B cell (primary cell): ENCODE data around the gene TMEM52. TPM values are rescaled to one million over a fixed set of nuclear protein-coding genes. Genes with fewer than 3 reads are reported as not detected.

Experiments
- ATAC-seq: fragments of 200-7000 bp; cut with Tn5 transposase; one replicate; pipeline ENCODE4 v1.10.0; 2021; ENCODE audit warnings: low read depth, mild to moderate bottlenecking, moderate number of reproducible peaks, moderate library complexity
- CTCF ChIA-PET: fragments of 350-600 bp; sonication (Branson Sonifier 250); formaldehyde crosslinking; loops from one replicate; lab custom pipeline; 2021; ENCODE audit warnings: antibody characterized with exemption, inconsistent platforms; lab: Charles Lee
- POLR2A ChIA-PET: fragments of 350-600 bp; sonication (Branson Sonifier 250); formaldehyde crosslinking; loops from one replicate; lab custom pipeline; 2021; ENCODE audit warnings: antibody characterized with exemption; lab: Charles Lee
- DNase-seq: peaks from one replicate; pipeline ENCODE4 v3.0.0; 2013
- H2AFZ ChIP-seq: 2 replicates; pipeline ENCODE4 v1.6.1; 2012; ENCODE audit warnings: mild to moderate bottlenecking, low read depth, low read length; ENCODE audit not compliant: insufficient read depth, poor library complexity, severe bottlenecking
- H3K27ac ChIP-seq, 2 donors: 1 replicate in 1 of 2; 2 replicates in 1 of 2; pipeline ENCODE4 v1.5.1; 2012 to 2013; ENCODE audit warnings: low read length in 2 of 2, mild to moderate bottlenecking in 2 of 2, moderate library complexity in 1 of 2
- H3K27me3 ChIP-seq, 4 experiments: fragments of 200-600 bp in 1 of 4; sonication (generic) in 1 of 4; replicated peaks in 1 of 4; 1 replicate in 2 of 4; 2 replicates in 2 of 4; pipeline versions ENCODE4 v1.6.1 to v1.7.0; 2013 to 2016; ENCODE audit warnings: low read length in 3 of 4, mild to moderate bottlenecking in 2 of 4, mixed read lengths in 1 of 4, moderate library complexity in 1 of 4; ENCODE audit not compliant: insufficient read depth in 4 of 4, control insufficient read depth in 3 of 4; ENCODE audit errors: control extremely low read depth in 1 of 4
- H3K36me3 ChIP-seq, 2 experiments: replicated peaks in 1 of 2; 1 replicate in 1 of 2; 2 replicates in 1 of 2; pipeline versions ENCODE4 v1.6.1 to v1.7.1; 2013; ENCODE audit warnings: low read length in 1 of 2; ENCODE audit not compliant: insufficient read depth in 2 of 2, control insufficient read depth in 1 of 2; ENCODE audit errors: control extremely low read depth in 1 of 2, extremely low read depth in 1 of 2
- H3K4me1 ChIP-seq, 2 donors: fragments of 200-600 bp in 1 of 2; sonication (generic) in 1 of 2; 1 replicate in 1 of 2; 2 replicates in 1 of 2; pipeline versions ENCODE4 v1.5.1 to v1.6.1; 2013 to 2017; ENCODE audit warnings: low read length in 2 of 2; ENCODE audit not compliant: control insufficient read depth in 2 of 2, insufficient read depth in 2 of 2
- H3K4me2 ChIP-seq: replicated peaks from 2 replicates; pipeline ENCODE3; 2012; ENCODE audit warnings: mild to moderate bottlenecking, low read depth, low read length; ENCODE audit not compliant: poor library complexity, severe bottlenecking
- H3K4me3 ChIP-seq, 5 experiments: fragments of 200-600 bp in 1 of 5; sonication (generic) in 1 of 5; 1 replicate in 3 of 5; 2 replicates in 2 of 5; pipeline versions ENCODE4 v1.5.1 to v1.7.0; 2011 to 2016; ENCODE audit warnings: low read length in 4 of 5, mild to moderate bottlenecking in 4 of 5, low read depth in 2 of 5, control low read depth in 1 of 5, moderate library complexity in 1 of 5; ENCODE audit not compliant: insufficient read depth in 1 of 5; ENCODE audit errors: control extremely low read depth in 1 of 5, extremely low read depth in 1 of 5
- H3K79me2 ChIP-seq: fragments of 200-600 bp; sonication (generic); one replicate; pipeline ENCODE4 v1.6.0; 2016; ENCODE audit warnings: low read length; ENCODE audit not compliant: control insufficient read depth, insufficient read depth
- H3K9ac ChIP-seq: fragments of 200-600 bp; sonication (generic); 2 replicates; pipeline ENCODE4 v1.6.1; 2017; ENCODE audit warnings: mild to moderate bottlenecking, low read length, moderate library complexity
- H3K9me3 ChIP-seq, 3 donors: one replicate each; pipeline versions ENCODE4 v1.6.1 to v1.7.1; 2013; ENCODE audit warnings: low read length in 2 of 3; ENCODE audit not compliant: control insufficient read depth in 2 of 3, insufficient read depth in 1 of 3; ENCODE audit errors: control extremely low read depth in 1 of 3
- H4K20me1 ChIP-seq: 2 replicates; pipeline ENCODE4 v1.6.0; 2012; ENCODE audit warnings: mild to moderate bottlenecking, low read length; ENCODE audit not compliant: insufficient read depth, control insufficient read depth, poor library complexity, severe bottlenecking
- H3K27ac Mint-ChIP-seq: one replicate; pipeline ENCODE4 v1.8.0; 2021; ENCODE audit warnings: mixed read lengths
- H3K27me3 Mint-ChIP-seq: one replicate; pipeline ENCODE4 v1.8.0; 2021; ENCODE audit warnings: mixed read lengths
- H3K4me1 Mint-ChIP-seq: one replicate; pipeline ENCODE4 v1.8.0; 2021; ENCODE audit warnings: mixed read lengths
- H3K4me3 Mint-ChIP-seq: one replicate; pipeline ENCODE4 v1.8.0; 2021; ENCODE audit warnings: mixed read lengths
- H3K9me3 Mint-ChIP-seq: one replicate; pipeline ENCODE4 v1.8.0; 2022; ENCODE audit warnings: mixed read lengths; ENCODE audit not compliant: insufficient read depth
- EZH2 ChIP-seq: IDR thresholded peaks from 2 replicates; pipeline ENCODE4 v1.6.1; 2012; ENCODE audit warnings: borderline replicate concordance, low read depth, mild to moderate bottlenecking, moderate library complexity, low read length; ENCODE audit not compliant: insufficient read depth, poor library complexity, severe bottlenecking
- WGBS: methylation state at CpG from one replicate; pipeline ENCODE4 v1.1.5; 2013; ENCODE audit warnings: missing lambda C conversion rate; ENCODE audit not compliant: insufficient coverage; 5-methylcytosine and 5-hydroxymethylcytosine counted together
- intact Hi-C: fragments of 100-400 bp; cut with micrococcal nuclease; formaldehyde crosslinking; loops from one replicate; pipeline ENCODE4 v1.10.0; 2022
- polyA plus RNA-seq: library from polyadenylated mRNA; depleted of rRNA; stranded (reverse); fragments of >200 nt; gene quantifications from 2 replicates; pipeline ENCODE4 v1.2.3, GENCODE V29; 2012
- total RNA-seq, 2 donors: library from RNA; stranded (reverse); fragments of 120-200 nt in 1 of 2; gene quantifications; 1 replicate in 1 of 2; 2 replicates in 1 of 2; pipeline versions ENCODE4 v1.2.3 to v1.2.4, GENCODE V29; 2013 to 2022
- TF ChIP-seq, protein P1 (sequence below): fragments of 200-600 bp; IDR thresholded peaks from one replicate; pipeline ENCODE4 v1.8.0; 2022; ENCODE audit warnings: antibody characterized with exemption, mild to moderate bottlenecking

Gene TMEM52
- total and polyA plus RNA-seq, 2 donors (not counting 1 experiment from before 2014, with no cell fraction given): 0.69 to 1.00 TPM

- Mint-ChIP-seq H3K4me3 (no peak overlapping the region), H3K9me3 (no peaks in the 10 kb centered on the region), H3K27me3 (no peaks in the 10 kb centered on the region), H3K4me1 (peaks cover 41% of the 10 kb centered on the region), H3K27ac (no peak overlapping the region)
- Histone ChIP-seq H3K27me3 (no peaks in the 10 kb centered on the region), H3K4me3 (no peak overlapping the region), H2AFZ (no peak overlapping the region), H3K79me2 (peaks cover 19% of the 10 kb centered on the region), H3K36me3 (no peaks in the 10 kb centered on the region), H3K9me3 (no peaks in the 10 kb centered on the region), H3K4me1 (peaks cover 31 to 59% of the 10 kb centered on the region in 2 donors), H3K9ac (no peak overlapping the region), H3K4me2 (no peak overlapping the region), H4K20me1 (peaks cover 12% of the 10 kb centered on the region), H3K27ac (no peak overlapping the region)
- DNase-seq (no peak), ATAC-seq (no peak)
- POLR2A ChIA-PET: no interaction called here
- CTCF ChIA-PET: interaction anchor here (7.1 kb wide), 1 partner anchor 13 kb away, joined by 67 read pairs; no protein-coding TSS in a partner anchor
- 100% methylated on average over 2 of the region's 2 CpGs for WGBS
- intact Hi-C loops: no loop called here
- TF ChIP-seq, protein P1, sequence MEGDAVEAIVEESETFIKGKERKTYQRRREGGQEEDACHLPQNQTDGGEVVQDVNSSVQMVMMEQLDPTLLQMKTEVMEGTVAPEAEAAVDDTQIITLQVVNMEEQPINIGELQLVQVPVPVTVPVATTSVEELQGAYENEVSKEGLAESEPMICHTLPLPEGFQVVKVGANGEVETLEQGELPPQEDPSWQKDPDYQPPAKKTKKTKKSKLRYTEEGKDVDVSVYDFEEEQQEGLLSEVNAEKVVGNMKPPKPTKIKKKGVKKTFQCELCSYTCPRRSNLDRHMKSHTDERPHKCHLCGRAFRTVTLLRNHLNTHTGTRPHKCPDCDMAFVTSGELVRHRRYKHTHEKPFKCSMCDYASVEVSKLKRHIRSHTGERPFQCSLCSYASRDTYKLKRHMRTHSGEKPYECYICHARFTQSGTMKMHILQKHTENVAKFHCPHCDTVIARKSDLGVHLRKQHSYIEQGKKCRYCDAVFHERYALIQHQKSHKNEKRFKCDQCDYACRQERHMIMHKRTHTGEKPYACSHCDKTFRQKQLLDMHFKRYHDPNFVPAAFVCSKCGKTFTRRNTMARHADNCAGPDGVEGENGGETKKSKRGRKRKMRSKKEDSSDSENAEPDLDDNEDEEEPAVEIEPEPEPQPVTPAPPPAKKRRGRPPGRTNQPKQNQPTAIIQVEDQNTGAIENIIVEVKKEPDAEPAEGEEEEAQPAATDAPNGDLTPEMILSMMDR: no peak
- TF ChIP-seq EZH2: no peak
Measured at GRCh38 chr1:1893997-1894353, 25.1 kb downstream of the TMEM52 start.

GRCh38 chr1:1893291-1893985 lies 25.6 kb downstream of the TMEM52 start:
- H3K4me3 Mint-ChIP-seq: peak overlapping the region; percentile 55
- WGBS: 92% methylated on average over 16 of the region's 19 CpGs
- H3K27ac Mint-ChIP-seq: peak overlapping the region; percentile 65
- H3K27ac ChIP-seq: no peak overlapping the region
- H3K9me3 ChIP-seq: no peaks in the 10 kb centered on the region
- ChIA-PET CTCF (interaction anchor here (7.1 kb wide), 1 partner anchor 13 kb away, joined by 67 read pairs; no protein-coding TSS in a partner anchor), POLR2A (no interaction called here)
- no peak overlapping the region for H3K9ac ChIP-seq
- H3K27me3 Mint-ChIP-seq: no peaks in the 10 kb centered on the region
- ATAC-seq (no peak), DNase-seq (no peak)
- no peak overlapping the region for H3K4me3 ChIP-seq
- H3K4me2 ChIP-seq: no peak overlapping the region
- TF ChIP-seq, protein P1: no peak
- no peak for TF ChIP-seq EZH2
- H3K4me1 ChIP-seq: peaks cover 37 to 64% of the 10 kb centered on the region in 2 donors
- no peaks in the 10 kb centered on the region for H3K27me3 ChIP-seq
- no peaks in the 10 kb centered on the region for H3K9me3 Mint-ChIP-seq
- H4K20me1 ChIP-seq: peaks cover 17% of the 10 kb centered on the region
- intact Hi-C loops: no loop called here
- H3K4me1 Mint-ChIP-seq: peaks cover 47% of the 10 kb centered on the region
- H3K79me2 ChIP-seq: peaks cover 25% of the 10 kb centered on the region
- H2AFZ ChIP-seq: no peak overlapping the region
- H3K36me3 ChIP-seq: no peaks in the 10 kb centered on the region
